CD4-positive, CD25-positive, alpha-beta regulatory T cell (primary cell): ENCODE measurements around the gene SCGB2B2. TPM values are rescaled to one million over a fixed set of nuclear protein-coding genes. Genes with fewer than 3 reads are reported as not detected.

Experiments
- ATAC-seq, 2 donors: fragments of 150-1000 bp; cut with Tn5 transposase; one replicate each; pipeline ENCODE4 v1.10.0; 2021; ENCODE audit warnings: low read depth in 2 of 2, moderate number of reproducible peaks in 2 of 2, moderate library complexity in 1 of 2
- DNase-seq, 3 donors: peaks; one replicate each; pipeline versions ENCODE4 v3.0.0 to v3.0.0-alpha.2; 2012 to 2022; ENCODE audit warnings: mixed read lengths in 1 of 3
- H3K27ac ChIP-seq: one replicate; pipeline ENCODE4 v1.7.0; 2013; ENCODE audit warnings: mild to moderate bottlenecking, low read length; ENCODE audit not compliant: insufficient read depth, poor library complexity, severe bottlenecking
- H3K27me3 ChIP-seq: one replicate; pipeline ENCODE4 v1.7.0; 2013; ENCODE audit warnings: low read length; ENCODE audit not compliant: control insufficient read depth, insufficient read depth
- H3K36me3 ChIP-seq: one replicate; pipeline ENCODE4 v1.7.0; 2013; ENCODE audit warnings: mild to moderate bottlenecking, low read length, moderate library complexity; ENCODE audit not compliant: control insufficient read depth, insufficient read depth
- H3K4me1 ChIP-seq: 2 replicates; pipeline ENCODE4 v1.7.0; 2013; ENCODE audit warnings: mild to moderate bottlenecking, low read length; ENCODE audit not compliant: insufficient read depth, control insufficient read depth, poor library complexity, severe bottlenecking
- H3K4me3 ChIP-seq: one replicate; pipeline ENCODE4 v1.7.0; 2013; ENCODE audit warnings: low read depth, mild to moderate bottlenecking, low read length, moderate library complexity
- H3K9me3 ChIP-seq, 2 experiments: 1 replicate in 1 of 2; 2 replicates in 1 of 2; pipeline ENCODE4 v1.7.0; 2013; ENCODE audit warnings: low read length in 2 of 2, mild to moderate bottlenecking in 1 of 2, moderate library complexity in 1 of 2; ENCODE audit not compliant: control insufficient read depth in 2 of 2
- H3K27ac Mint-ChIP-seq, 3 donors: one replicate each; pipeline ENCODE4 v1.8.0; 2020 to 2022; ENCODE audit warnings: mild to moderate bottlenecking in 3 of 3, mixed read lengths in 3 of 3, moderate library complexity in 2 of 3
- H3K27me3 Mint-ChIP-seq: one replicate; pipeline ENCODE4 v1.8.0; 2022; ENCODE audit warnings: mild to moderate bottlenecking, mixed read lengths
- H3K36me3 Mint-ChIP-seq: one replicate; pipeline ENCODE4 v1.8.0; 2020; ENCODE audit warnings: mixed read lengths
- H3K4me1 Mint-ChIP-seq, 4 donors: one replicate each; pipeline ENCODE4 v1.8.0; 2020 to 2022; ENCODE audit warnings: mixed read lengths in 4 of 4, mild to moderate bottlenecking in 1 of 4
- H3K4me3 Mint-ChIP-seq, 4 donors: one replicate each; pipeline ENCODE4 v1.8.0; 2020 to 2022; ENCODE audit warnings: mild to moderate bottlenecking in 4 of 4, mixed read lengths in 4 of 4, moderate library complexity in 3 of 4
- H3K9me3 Mint-ChIP-seq, 7 donors: one replicate each; pipeline ENCODE4 v1.8.0; 2020 to 2022; ENCODE audit warnings: mixed read lengths in 7 of 7, mild to moderate bottlenecking in 3 of 7, moderate library complexity in 2 of 7
- polyA plus RNA-seq, 4 donors: library from polyadenylated mRNA; unstranded; fragments of 300-500 nt; fragmentation: Illumina TruSeq; gene quantifications; one replicate each; pipeline ENCODE4 v1.2.3, GENCODE V29; 2021
- total RNA-seq: library from RNA; stranded (reverse); gene quantifications from one replicate; pipeline ENCODE4 v1.2.3, GENCODE V29; 2022

Gene SCGB2B2
- total and polyA plus RNA-seq, 5 donors from 2014 or later = 0.07 to 0.74 TPM; not detected in 3

- H3K4me3 ChIP-seq = no peak overlapping the region
- no peak overlapping the region for H3K27ac ChIP-seq
- peaks cover 0 to 2% of the 10 kb centered on the region in 2 experiments for H3K9me3 ChIP-seq
- DNase-seq = no peak
- H3K9me3 Mint-ChIP-seq = peaks cover 0 to 9% (median 3%) of the 10 kb centered on the region in 7 donors
- no peaks in the 10 kb centered on the region for H3K4me1 ChIP-seq
- H3K27ac Mint-ChIP-seq = no peak overlapping the region
- H3K4me3 Mint-ChIP-seq = no peak overlapping the region
- H3K4me1 Mint-ChIP-seq = peaks cover 0 to 2% (median 0%) of the 10 kb centered on the region in 4 donors
- H3K27me3 Mint-ChIP-seq = peaks cover 11% of the 10 kb centered on the region
- no peaks in the 10 kb centered on the region for H3K36me3 ChIP-seq
- no peak for ATAC-seq
- H3K27me3 ChIP-seq = no peaks in the 10 kb centered on the region
- H3K36me3 Mint-ChIP-seq = no peaks in the 10 kb centered on the region
Measured at GRCh38 chr19:34649886-34650543, 26.9 kb downstream of the SCGB2B2 start.

DNA sequence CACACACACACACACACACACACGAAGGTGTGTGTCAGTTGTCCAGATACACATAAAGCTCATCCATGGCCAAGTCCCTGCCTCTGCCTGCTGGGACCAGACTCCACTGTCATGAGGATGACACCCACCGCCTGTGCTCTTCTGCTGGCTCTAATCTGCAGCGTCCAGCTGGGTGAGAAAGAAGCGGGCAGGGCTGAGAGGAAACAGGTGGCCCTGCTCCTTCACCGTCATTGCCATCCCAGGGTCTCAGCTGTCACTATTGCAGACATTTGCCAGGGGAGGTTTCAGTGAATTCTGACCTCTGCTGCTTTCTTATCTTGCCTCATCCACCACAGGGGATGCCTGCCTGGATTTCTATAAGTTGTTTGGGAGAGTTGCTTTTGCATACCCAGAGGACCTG, 31.4 kb downstream of the SCGB2B2 start:
- Mint-ChIP-seq H3K4me1 (no peaks in the 10 kb centered on the region), H3K27ac (peak overlapping the region in 1 of 3 donors; percentile 67), H3K36me3 (no peaks in the 10 kb centered on the region), H3K4me3 (no peak overlapping the region), H3K9me3 (no peaks in the 10 kb centered on the region), H3K27me3 (peaks cover 8% of the 10 kb centered on the region)
- Histone ChIP-seq H3K27me3 (no peaks in the 10 kb centered on the region), H3K36me3 (no peaks in the 10 kb centered on the region), H3K4me3 (no peak overlapping the region), H3K4me1 (no peaks in the 10 kb centered on the region), H3K27ac (no peak overlapping the region), H3K9me3 (no peaks in the 10 kb centered on the region)
- no peak for DNase-seq
- ATAC-seq = no peak

GRCh38 chr19:34644991-34645461, 31.9 kb downstream of the SCGB2B2 start:
- no peak overlapping the region for H3K27ac Mint-ChIP-seq
- H3K9me3 Mint-ChIP-seq = no peaks in the 10 kb centered on the region
- peaks cover 8% of the 10 kb centered on the region for H3K27me3 Mint-ChIP-seq
- H3K36me3 Mint-ChIP-seq = no peaks in the 10 kb centered on the region
- Histone ChIP-seq H3K4me1 (no peaks in the 10 kb centered on the region), H3K27me3 (no peaks in the 10 kb centered on the region), H3K4me3 (no peak overlapping the region), H3K27ac (no peak overlapping the region), H3K36me3 (no peaks in the 10 kb centered on the region), H3K9me3 (no peaks in the 10 kb centered on the region)
- DNase-seq (no peak), ATAC-seq (no peak)
- H3K4me3 Mint-ChIP-seq = no peak overlapping the region
- H3K4me1 Mint-ChIP-seq = no peaks in the 10 kb centered on the region

GRCh38 chr19:34642241-34642640, 34.7 kb downstream of the SCGB2B2 start:
- H3K4me3 ChIP-seq = no peak overlapping the region
- ATAC-seq = no peak
- H3K4me1 ChIP-seq = no peaks in the 10 kb centered on the region
- Mint-ChIP-seq H3K36me3 (no peaks in the 10 kb centered on the region), H3K4me3 (no peak overlapping the region), H3K9me3 (no peaks in the 10 kb centered on the region), H3K27me3 (peaks cover under 1% of the 10 kb centered on the region), H3K4me1 (peaks cover 0 to 3% (median 0%) of the 10 kb centered on the region in 4 donors), H3K27ac (no peak overlapping the region)
- no peak for DNase-seq
- H3K27ac ChIP-seq = no peak overlapping the region
- no peaks in the 10 kb centered on the region for H3K9me3 ChIP-seq
- H3K27me3 ChIP-seq = no peaks in the 10 kb centered on the region
- H3K36me3 ChIP-seq = no peaks in the 10 kb centered on the region

DNA sequence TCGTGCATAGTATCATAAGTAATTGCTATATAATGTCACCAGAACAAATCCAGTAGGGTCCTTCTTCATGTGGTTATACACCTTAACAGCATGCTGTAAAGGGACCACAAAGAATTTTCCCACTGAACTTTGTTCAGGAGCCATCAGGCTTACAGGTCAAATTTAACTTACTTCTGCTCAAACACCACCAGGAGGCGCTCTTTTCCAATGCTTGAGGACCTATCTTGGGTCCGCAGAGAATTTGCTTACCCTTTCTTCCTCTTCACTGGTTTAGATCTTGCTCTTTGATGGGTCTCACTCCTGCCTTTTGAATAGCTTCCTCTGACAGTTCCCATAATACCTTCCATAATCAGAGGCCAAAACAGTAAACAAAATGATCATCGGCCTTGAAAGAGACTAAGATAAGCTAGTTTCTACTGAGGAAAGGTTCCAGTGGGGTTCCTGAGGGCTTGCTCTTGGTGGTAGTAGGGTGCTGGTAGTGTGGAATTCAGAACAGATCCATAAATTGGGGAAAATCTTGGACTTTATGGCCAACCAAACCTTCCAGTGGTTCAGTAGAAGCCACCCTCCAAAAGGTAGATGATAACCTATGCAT, 37.4 kb downstream of the SCGB2B2 start:
- H3K9me3 Mint-ChIP-seq = peaks cover 0 to 10% (median 0%) of the 10 kb centered on the region in 7 donors
- peak in 1 of 2 donors; percentile 44 for ATAC-seq
- H3K4me1 Mint-ChIP-seq = peaks cover 0 to 3% (median 0%) of the 10 kb centered on the region in 4 donors

GRCh38 chr19:34633802-34634201, 43.2 kb downstream of the SCGB2B2 start:
- Histone ChIP-seq H3K27me3 (no peaks in the 10 kb centered on the region), H3K4me1 (no peaks in the 10 kb centered on the region), H3K36me3 (no peaks in the 10 kb centered on the region), H3K27ac (no peak overlapping the region), H3K4me3 (no peak overlapping the region), H3K9me3 (peaks cover 18 to 25% of the 10 kb centered on the region in 2 experiments)
- peaks cover 11% of the 10 kb centered on the region for H3K36me3 Mint-ChIP-seq
- DNase-seq = no peak
- peaks cover 0 to 20% (median 5%) of the 10 kb centered on the region in 7 donors for H3K9me3 Mint-ChIP-seq
- H3K27me3 Mint-ChIP-seq = no peaks in the 10 kb centered on the region
- H3K4me1 Mint-ChIP-seq = no peaks in the 10 kb centered on the region
- no peak overlapping the region for H3K27ac Mint-ChIP-seq
- H3K4me3 Mint-ChIP-seq = no peak overlapping the region
- no peak for ATAC-seq

More for the DNA sequence above, 37.4 kb downstream of the SCGB2B2 start:
- peak; percentile 51 to 77 (median 69) for DNase-seq
- H3K36me3 Mint-ChIP-seq = peaks cover 5% of the 10 kb centered on the region
- Histone ChIP-seq H3K9me3 (peaks cover 13 to 18% of the 10 kb centered on the region in 2 experiments), H3K36me3 (no peaks in the 10 kb centered on the region), H3K4me1 (no peaks in the 10 kb centered on the region), H3K27ac (no peak overlapping the region), H3K27me3 (no peaks in the 10 kb centered on the region), H3K4me3 (no peak overlapping the region)
- H3K4me3 Mint-ChIP-seq = no peak overlapping the region
- H3K27ac Mint-ChIP-seq = no peak overlapping the region
- H3K27me3 Mint-ChIP-seq = no peaks in the 10 kb centered on the region
